Ovary (tissue), 3 donors: ENCODE measurements around the gene MRPS18B.

ENCODE experiments used
- EP300 ChIP-seq: sonication (generic); formaldehyde crosslinking; IDR thresholded peaks from one replicate; pipeline ENCODE4 v1.6.1; 2017; ENCODE audit warnings: antibody characterized with exemption
- POLR2A ChIP-seq: fragments of 450-650 bp; IDR thresholded peaks from one replicate; pipeline ENCODE4 v1.6.1; 2017; ENCODE audit warnings: antibody characterized with exemption, mild to moderate bottlenecking, moderate library complexity
- TF ChIP-seq, protein P1 (sequence below), 3 donors: fragments of 450-650 bp in 2 of 3; fragments of 200-600 bp in 1 of 3; IDR thresholded peaks; one replicate each; pipeline versions ENCODE4 v1.5.1 to v1.8.0; 2016 to 2022; ENCODE audit warnings: antibody characterized with exemption in 3 of 3, mild to moderate bottlenecking in 1 of 3
- donor health status: DM: no; HTN: no; CAD: no.

DNA sequence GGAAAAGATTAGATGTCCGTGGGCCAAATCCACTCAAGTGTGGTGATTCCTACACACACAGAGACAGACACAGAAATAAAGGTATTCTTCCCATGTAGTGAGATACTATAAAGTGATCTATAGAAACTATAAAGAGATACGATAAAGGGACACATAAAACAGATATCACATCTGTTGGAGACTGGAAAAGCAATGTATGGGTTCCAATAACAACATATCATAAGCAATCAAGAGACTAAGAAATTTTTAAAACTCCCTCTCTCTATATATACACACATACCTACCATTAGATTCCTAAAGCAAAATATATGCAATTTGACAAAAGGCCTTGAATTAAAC is 5.8 kb upstream of the MRPS18B start:
- TF ChIP-seq, protein P1, sequence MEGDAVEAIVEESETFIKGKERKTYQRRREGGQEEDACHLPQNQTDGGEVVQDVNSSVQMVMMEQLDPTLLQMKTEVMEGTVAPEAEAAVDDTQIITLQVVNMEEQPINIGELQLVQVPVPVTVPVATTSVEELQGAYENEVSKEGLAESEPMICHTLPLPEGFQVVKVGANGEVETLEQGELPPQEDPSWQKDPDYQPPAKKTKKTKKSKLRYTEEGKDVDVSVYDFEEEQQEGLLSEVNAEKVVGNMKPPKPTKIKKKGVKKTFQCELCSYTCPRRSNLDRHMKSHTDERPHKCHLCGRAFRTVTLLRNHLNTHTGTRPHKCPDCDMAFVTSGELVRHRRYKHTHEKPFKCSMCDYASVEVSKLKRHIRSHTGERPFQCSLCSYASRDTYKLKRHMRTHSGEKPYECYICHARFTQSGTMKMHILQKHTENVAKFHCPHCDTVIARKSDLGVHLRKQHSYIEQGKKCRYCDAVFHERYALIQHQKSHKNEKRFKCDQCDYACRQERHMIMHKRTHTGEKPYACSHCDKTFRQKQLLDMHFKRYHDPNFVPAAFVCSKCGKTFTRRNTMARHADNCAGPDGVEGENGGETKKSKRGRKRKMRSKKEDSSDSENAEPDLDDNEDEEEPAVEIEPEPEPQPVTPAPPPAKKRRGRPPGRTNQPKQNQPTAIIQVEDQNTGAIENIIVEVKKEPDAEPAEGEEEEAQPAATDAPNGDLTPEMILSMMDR (IDR thresholded peaks at IDR 0.05): no peak
- TF ChIP-seq POLR2A (no peak), EP300 (no peak)
